ENCODE data around the gene CHRNE.
"Not testable (repeated sequence)": the region's sequence is repeated elsewhere in the genome, so short reads cannot be mapped to it uniquely, and the experiment has no call there.

CHRNE gene

DNA sequence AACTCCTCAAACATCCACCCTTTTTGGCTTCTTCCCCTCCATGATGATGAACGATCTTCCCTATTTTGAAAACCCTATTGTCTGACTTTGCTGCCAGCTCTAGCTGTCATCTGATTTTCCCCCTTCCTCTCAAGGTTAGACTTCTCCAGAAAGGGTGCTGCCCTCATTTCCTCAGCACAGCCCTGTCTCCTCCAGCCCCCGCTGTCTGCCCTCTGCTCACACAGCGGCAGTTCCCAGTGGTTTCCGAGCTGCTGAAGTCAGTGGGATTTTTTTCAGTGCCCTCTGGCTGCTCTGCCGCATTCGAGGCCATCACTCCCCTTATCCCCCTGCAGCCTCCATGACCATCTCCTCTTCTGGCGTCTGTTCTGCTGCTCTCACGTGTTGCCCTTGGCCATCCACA lies 30.1 kb downstream of the CHRNE start:
- Histone ChIP-seq H3K27ac (ENCODE audit: low read length) (no peak overlapping the region), H3K4me3 (ENCODE audit: low read length) (no peak overlapping the region), H3K36me3 (replicated peaks; ENCODE audit: low read depth, low read length) (no peaks in the 10 kb centered on the region), H3K4me2 (ENCODE audit: low read length) (no peak overlapping the region), H3K9me3 (ENCODE audit: insufficient read depth, low read length) (no peaks in the 10 kb centered on the region), H3K4me1 (ENCODE audit: low read length) (peaks cover 16% of the 10 kb centered on the region), H3K9ac (ENCODE audit: low read length) (no peak overlapping the region), H3K27me3 (ENCODE audit: low read depth, low read length) (no peaks in the 10 kb centered on the region), H3K79me2 (ENCODE audit: low read length) (no peaks in the 10 kb centered on the region), H2AFZ (ENCODE audit: low read depth, low read length) (no peak overlapping the region), H4K20me1 (ENCODE audit: insufficient read depth, low read length) (no peaks in the 10 kb centered on the region)
- no peak for TF ChIP-seq EZH2phosphoT487 (IDR thresholded peaks at IDR 0.05; ENCODE audit: low read depth)
- TF ChIP-seq, protein P1, sequence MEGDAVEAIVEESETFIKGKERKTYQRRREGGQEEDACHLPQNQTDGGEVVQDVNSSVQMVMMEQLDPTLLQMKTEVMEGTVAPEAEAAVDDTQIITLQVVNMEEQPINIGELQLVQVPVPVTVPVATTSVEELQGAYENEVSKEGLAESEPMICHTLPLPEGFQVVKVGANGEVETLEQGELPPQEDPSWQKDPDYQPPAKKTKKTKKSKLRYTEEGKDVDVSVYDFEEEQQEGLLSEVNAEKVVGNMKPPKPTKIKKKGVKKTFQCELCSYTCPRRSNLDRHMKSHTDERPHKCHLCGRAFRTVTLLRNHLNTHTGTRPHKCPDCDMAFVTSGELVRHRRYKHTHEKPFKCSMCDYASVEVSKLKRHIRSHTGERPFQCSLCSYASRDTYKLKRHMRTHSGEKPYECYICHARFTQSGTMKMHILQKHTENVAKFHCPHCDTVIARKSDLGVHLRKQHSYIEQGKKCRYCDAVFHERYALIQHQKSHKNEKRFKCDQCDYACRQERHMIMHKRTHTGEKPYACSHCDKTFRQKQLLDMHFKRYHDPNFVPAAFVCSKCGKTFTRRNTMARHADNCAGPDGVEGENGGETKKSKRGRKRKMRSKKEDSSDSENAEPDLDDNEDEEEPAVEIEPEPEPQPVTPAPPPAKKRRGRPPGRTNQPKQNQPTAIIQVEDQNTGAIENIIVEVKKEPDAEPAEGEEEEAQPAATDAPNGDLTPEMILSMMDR (IDR thresholded peaks at IDR 0.05; ENCODE audit: low read depth, low read length), result no peak

DNA sequence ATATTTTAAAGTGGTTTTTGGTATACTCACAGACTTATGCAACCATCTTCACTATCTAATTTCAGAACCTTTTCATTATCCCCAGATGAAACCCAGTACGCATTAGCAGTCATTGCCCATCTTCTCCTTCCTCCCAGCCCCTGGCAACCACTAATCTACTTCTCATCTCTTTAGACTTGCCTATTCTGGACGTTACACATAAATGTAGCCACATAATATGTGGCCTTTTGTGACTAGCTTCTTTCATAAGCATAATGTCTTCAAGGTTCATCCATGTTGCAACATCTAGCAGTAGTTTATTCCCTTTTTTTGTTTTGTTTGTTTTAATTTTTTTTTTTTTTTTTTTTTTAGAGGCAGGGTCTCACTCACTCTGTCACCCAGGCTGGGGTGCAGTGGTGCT lies 32.0 kb downstream of the CHRNE start:
- H3K9me3 ChIP-seq (ENCODE audit: insufficient read depth, low read length), result no peaks in the 10 kb centered on the region
- H4K20me1 ChIP-seq (ENCODE audit: insufficient read depth, low read length), result no peaks in the 10 kb centered on the region
- no peaks in the 10 kb centered on the region for H3K27me3 ChIP-seq (ENCODE audit: low read depth, low read length)
- no peaks in the 10 kb centered on the region for H3K36me3 ChIP-seq (replicated peaks; ENCODE audit: low read depth, low read length)
- H3K4me1 ChIP-seq (ENCODE audit: low read length), result no peaks in the 10 kb centered on the region
- TF ChIP-seq, protein P1 (IDR thresholded peaks at IDR 0.05; ENCODE audit: low read depth, low read length), result no peak
- TF ChIP-seq EZH2phosphoT487 (IDR thresholded peaks at IDR 0.05; ENCODE audit: low read depth), result no peak
- H2AFZ ChIP-seq (ENCODE audit: low read depth, low read length), result no peak overlapping the region
- H3K4me2 ChIP-seq (ENCODE audit: low read length), result no peak overlapping the region
- H3K27ac ChIP-seq (ENCODE audit: low read length), result no peak overlapping the region
- H3K79me2 ChIP-seq (ENCODE audit: low read length), result no peaks in the 10 kb centered on the region
- H3K9ac ChIP-seq (ENCODE audit: low read length), result no peak overlapping the region
- H3K4me3 ChIP-seq (ENCODE audit: low read length), result no peak overlapping the region

DNA sequence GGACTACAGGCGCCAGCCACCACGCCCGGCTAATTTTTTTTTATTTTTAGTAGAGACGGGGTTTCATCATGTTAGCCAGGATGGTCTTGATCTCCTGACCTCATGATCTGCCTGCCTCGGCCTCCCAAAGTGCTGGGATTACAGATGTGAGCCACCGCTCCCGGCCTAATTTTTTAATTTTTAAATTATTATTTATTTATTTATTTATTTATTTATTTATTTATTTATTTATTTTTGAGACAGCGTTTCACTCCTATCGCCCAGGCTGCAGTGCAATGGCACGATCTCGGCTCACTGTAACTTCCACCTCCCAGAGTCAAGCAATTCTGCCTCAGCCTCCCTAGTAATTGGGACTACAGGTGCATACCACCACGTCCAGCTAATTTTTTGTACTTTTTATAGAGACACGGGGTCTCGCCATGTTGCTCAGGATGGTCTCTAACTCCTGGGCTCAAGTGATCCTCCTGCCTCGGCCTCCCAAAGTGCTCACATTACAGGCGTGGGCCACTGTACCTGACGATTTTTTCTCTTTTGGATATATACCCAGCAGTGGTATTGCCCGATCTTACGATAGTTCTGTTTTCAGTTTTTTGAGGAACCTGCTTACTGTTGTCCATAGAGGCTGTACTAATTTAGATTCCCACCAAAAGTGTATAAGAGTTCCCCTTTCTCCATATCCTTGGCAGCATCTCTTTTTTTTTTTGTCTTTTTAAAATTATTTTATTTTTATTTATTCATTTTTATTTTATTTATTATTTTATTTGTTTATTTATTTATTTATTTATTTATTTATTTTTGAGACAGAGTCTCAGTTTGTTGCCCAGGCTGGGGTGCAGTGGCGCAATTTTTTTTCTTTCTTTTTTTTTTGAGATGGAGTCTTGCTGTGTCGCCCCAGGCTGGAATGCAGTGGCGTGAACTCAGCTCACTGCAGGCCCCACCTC lies 33.6 kb downstream of the CHRNE start:
- not testable (repeated sequence) for H3K36me3 ChIP-seq (replicated peaks; ENCODE audit: low read depth, low read length); H4K20me1 ChIP-seq (ENCODE audit: insufficient read depth, low read length); H3K27me3 ChIP-seq (ENCODE audit: low read depth, low read length); H2AFZ ChIP-seq (ENCODE audit: low read depth, low read length); H3K9me3 ChIP-seq (ENCODE audit: insufficient read depth, low read length); H3K9ac ChIP-seq (ENCODE audit: low read length); H3K4me1 ChIP-seq (ENCODE audit: low read length); H3K79me2 ChIP-seq (ENCODE audit: low read length); H3K4me3 ChIP-seq (ENCODE audit: low read length); H3K4me2 ChIP-seq (ENCODE audit: low read length); H3K27ac ChIP-seq (ENCODE audit: low read length)

DNA sequence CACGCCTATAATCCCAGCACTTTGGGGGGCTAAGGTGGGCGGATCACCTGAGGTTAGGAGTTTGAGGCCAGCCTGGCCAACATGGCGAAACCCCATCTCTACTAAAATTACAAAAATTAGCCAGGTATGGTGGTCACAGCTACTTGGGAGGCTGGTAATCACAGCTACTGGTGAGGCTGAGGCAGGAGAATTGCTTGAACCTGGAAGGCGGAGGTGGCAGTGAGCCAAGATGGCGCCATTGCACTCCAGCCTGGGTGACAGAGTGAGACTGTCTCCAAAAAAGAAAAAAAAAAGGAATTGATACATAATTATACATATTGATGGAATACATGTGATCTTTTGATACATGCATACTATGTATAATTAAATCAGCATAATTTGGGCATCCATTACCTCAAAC lies 35.4 kb downstream of the CHRNE start:
- not testable (repeated sequence) for H3K27me3 ChIP-seq (ENCODE audit: low read depth, low read length); H3K36me3 ChIP-seq (replicated peaks; ENCODE audit: low read depth, low read length); H2AFZ ChIP-seq (ENCODE audit: low read depth, low read length); H3K9me3 ChIP-seq (ENCODE audit: insufficient read depth, low read length); H3K27ac ChIP-seq (ENCODE audit: low read length); H3K79me2 ChIP-seq (ENCODE audit: low read length); H3K4me3 ChIP-seq (ENCODE audit: low read length); H3K4me1 ChIP-seq (ENCODE audit: low read length); H3K4me2 ChIP-seq (ENCODE audit: low read length); H4K20me1 ChIP-seq (ENCODE audit: insufficient read depth, low read length); H3K9ac ChIP-seq (ENCODE audit: low read length)

DNA sequence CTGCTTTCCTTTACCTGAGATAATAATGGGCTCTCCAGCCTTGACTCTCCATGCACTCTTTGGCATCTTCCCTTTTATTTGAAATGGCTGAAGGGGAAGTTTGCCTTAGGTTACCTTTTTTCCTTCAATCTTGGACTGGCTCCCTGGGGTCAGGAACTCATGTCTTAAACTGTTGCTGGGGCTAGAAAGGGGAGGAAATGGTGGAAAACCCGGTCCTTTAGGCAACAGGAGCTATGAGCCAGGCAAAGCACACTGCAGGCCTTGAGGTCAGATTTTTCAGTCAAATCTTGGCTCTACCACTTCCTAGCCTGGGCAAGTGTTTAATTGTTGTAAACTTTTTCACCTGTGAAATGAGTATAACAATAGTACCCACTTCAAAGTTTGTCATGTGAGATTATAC lies 39.6 kb downstream of the CHRNE start:
- Histone ChIP-seq H3K79me2 (ENCODE audit: low read length) (no peaks in the 10 kb centered on the region), H3K27ac (ENCODE audit: low read length) (no peak overlapping the region), H2AFZ (ENCODE audit: low read depth, low read length) (no peak overlapping the region), H3K4me1 (ENCODE audit: low read length) (peaks cover 2% of the 10 kb centered on the region; the same call in 1 of the 2 replicates), H3K9ac (ENCODE audit: low read length) (no peak overlapping the region), H3K4me3 (ENCODE audit: low read length) (no peak overlapping the region), H3K9me3 (ENCODE audit: insufficient read depth, low read length) (no peaks in the 10 kb centered on the region), H3K36me3 (replicated peaks; ENCODE audit: low read depth, low read length) (no peaks in the 10 kb centered on the region), H4K20me1 (ENCODE audit: insufficient read depth, low read length) (no peaks in the 10 kb centered on the region), H3K27me3 (ENCODE audit: low read depth, low read length) (no peaks in the 10 kb centered on the region), H3K4me2 (ENCODE audit: low read length) (no peak overlapping the region)
- TF ChIP-seq, protein P1 (IDR thresholded peaks at IDR 0.05; ENCODE audit: low read depth, low read length), result no peak
- TF ChIP-seq EZH2phosphoT487 (IDR thresholded peaks at IDR 0.05; ENCODE audit: low read depth), result no peak

All from OCI-LY3 (cell line).